ENCODE results near the gene NSA2. TPM values are rescaled to one million over a fixed set of nuclear protein-coding genes. Genes with fewer than 3 reads are reported as not detected.

Gene NSA2
- total and polyA plus RNA-seq, 9 of the 15 experiments (the other 6 are each of a cell fraction or from before 2014, with no cell fraction given), result 60.2 to 246 (median 183) TPM

DNA sequence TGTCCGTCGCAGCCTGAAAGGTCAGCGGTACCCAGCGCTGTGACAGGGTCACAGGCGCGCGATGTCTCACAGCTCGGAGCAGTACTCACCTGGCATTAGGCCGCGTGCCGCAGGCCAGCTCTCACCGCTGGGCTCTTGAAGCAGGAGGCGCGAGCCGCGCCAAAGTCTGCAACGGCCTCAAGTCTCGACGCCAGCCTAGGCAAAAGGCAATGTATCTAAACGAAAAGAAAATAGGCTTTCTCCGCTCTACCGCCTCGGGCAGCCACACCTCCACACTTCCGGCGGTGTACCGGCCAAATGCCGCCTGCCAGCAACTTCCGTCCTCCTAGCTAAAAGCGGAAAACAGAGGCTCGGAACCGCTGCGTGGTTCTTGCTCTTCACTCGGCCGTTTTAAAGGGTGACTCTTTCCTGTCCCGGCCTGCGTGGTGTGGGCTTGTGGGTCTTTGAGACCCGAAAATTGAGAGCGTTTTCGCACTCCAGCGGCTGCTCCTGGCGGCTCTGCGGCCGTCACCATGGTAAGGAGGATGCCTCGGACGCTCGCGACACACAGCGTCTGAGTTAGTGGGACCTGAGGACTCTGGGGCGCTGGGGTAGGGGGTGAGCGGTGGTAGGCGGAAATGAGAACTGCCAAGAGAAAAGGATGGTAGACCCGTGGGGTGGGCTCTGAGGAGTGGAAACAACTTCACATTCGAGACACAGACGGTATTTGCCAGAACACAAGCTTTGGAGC, at the start of gene NSA2, which contains the start of gene GFM2 (continued):
- TF ChIP-seq, protein P1, sequence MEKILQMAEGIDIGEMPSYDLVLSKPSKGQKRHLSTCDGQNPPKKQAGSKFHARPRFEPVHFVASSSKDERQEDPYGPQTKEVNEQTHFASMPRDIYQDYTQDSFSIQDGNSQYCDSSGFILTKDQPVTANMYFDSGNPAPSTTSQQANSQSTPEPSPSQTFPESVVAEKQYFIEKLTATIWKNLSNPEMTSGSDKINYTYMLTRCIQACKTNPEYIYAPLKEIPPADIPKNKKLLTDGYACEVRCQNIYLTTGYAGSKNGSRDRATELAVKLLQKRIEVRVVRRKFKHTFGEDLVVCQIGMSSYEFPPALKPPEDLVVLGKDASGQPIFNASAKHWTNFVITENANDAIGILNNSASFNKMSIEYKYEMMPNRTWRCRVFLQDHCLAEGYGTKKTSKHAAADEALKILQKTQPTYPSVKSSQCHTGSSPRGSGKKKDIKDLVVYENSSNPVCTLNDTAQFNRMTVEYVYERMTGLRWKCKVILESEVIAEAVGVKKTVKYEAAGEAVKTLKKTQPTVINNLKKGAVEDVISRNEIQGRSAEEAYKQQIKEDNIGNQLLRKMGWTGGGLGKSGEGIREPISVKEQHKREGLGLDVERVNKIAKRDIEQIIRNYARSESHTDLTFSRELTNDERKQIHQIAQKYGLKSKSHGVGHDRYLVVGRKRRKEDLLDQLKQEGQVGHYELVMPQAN (IDR thresholded peaks at IDR 0.05; ENCODE audit: borderline replicate concordance), result peak; percentile 81
- TF ChIP-seq PRDM10 (IDR thresholded peaks at IDR 0.05; ENCODE audit: partially characterized antibody) (peak; percentile 67), NFIX (CRISPR knock-in tag; IDR thresholded peaks at IDR 0.05; ENCODE audit: low read depth) (no peak), GABPA (tag; conservative IDR thresholded peaks at IDR 0.05; ENCODE audit: low read depth) (peak; percentile 100), CBFB (CRISPR knock-in tag; IDR thresholded peaks at IDR 0.05) (0 out of 2 replicates have a peak, but pooled peaks have one; percentile 58), ZFP91 (CRISPR knock-in tag; IDR thresholded peaks at IDR 0.05) (0 out of 2 replicates have a peak, but pooled peaks have one; percentile 40), ZC3H11A (IDR thresholded peaks at IDR 0.05; ENCODE audit: low read depth, low read length) (peak; percentile 88; the same call in 1 of the 2 replicates), SMC3 (conservative IDR thresholded peaks at IDR 0.05; ENCODE audit: insufficient read depth, low read depth, low read length) (no peak), TBP (optimal IDR thresholded peaks at IDR 0.05; ENCODE audit: low read depth, low read length) (peak; percentile 82), HDAC1 (IDR thresholded peaks at IDR 0.05) (peak in 1 of 2 experiments; percentile 76; a peak in 2 of 4 replicates), SIN3B (IDR thresholded peaks at IDR 0.05; ENCODE audit: low read depth) (peak; percentile 91), DMBX1 (CRISPR knock-in tag; IDR thresholded peaks at IDR 0.05; ENCODE audit: borderline replicate concordance) (0 out of 2 replicates have a peak, but pooled peaks have one; percentile 52), SOX6 (IDR thresholded peaks at IDR 0.05) (peak; percentile 62; the same call in 1 of the 2 replicates), ADNP (tag; IDR thresholded peaks at IDR 0.05) (no peak), JUND (IDR thresholded peaks at IDR 0.05; ENCODE audit: borderline replicate concordance, low read depth, low read length) (peak; percentile 66), JUND (tag; IDR thresholded peaks at IDR 0.05; ENCODE audit: borderline replicate concordance, low read depth, low read length) (no peak; the same call in 2 of the 3 replicates)
- TF ChIP-seq, protein P2, sequence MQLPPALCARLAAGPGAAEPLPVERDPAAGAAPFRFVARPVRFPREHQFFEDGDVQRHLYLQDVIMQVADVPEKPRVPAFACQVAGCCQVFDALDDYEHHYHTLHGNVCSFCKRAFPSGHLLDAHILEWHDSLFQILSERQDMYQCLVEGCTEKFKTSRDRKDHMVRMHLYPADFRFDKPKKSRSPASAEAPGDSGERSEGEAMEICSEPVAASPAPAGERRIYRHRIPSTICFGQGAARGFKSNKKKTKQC (CRISPR knock-in tag; IDR thresholded peaks at IDR 0.05), result peak; percentile 61; the same call in 1 of the 2 replicates
- TF ChIP-seq, protein P3, sequence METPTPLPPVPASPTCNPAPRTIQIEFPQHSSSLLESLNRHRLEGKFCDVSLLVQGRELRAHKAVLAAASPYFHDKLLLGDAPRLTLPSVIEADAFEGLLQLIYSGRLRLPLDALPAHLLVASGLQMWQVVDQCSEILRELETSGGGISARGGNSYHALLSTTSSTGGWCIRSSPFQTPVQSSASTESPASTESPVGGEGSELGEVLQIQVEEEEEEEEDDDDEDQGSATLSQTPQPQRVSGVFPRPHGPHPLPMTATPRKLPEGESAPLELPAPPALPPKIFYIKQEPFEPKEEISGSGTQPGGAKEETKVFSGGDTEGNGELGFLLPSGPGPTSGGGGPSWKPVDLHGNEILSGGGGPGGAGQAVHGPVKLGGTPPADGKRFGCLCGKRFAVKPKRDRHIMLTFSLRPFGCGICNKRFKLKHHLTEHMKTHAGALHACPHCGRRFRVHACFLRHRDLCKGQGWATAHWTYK (CRISPR knock-in tag; IDR thresholded peaks at IDR 0.05), result peak; percentile 25; the same call in 1 of the 2 replicates

All from K562 (cell line).